NCI-H2107 treated with DMSO at 0.1 percent for 48 hours (cell line): ENCODE measurements around the gene RAB11B.
"Not testable (repeated sequence)": the region's sequence is repeated elsewhere in the genome, so short reads cannot be mapped to it uniquely, and the experiment has no call there.

Experiments used
- DNase-seq: peaks from one replicate; lab custom pipeline; 2025; ENCODE audit not compliant: unreplicated experiment; lab: John Stamatoyannopoulos, UW

RAB11B gene

DNA sequence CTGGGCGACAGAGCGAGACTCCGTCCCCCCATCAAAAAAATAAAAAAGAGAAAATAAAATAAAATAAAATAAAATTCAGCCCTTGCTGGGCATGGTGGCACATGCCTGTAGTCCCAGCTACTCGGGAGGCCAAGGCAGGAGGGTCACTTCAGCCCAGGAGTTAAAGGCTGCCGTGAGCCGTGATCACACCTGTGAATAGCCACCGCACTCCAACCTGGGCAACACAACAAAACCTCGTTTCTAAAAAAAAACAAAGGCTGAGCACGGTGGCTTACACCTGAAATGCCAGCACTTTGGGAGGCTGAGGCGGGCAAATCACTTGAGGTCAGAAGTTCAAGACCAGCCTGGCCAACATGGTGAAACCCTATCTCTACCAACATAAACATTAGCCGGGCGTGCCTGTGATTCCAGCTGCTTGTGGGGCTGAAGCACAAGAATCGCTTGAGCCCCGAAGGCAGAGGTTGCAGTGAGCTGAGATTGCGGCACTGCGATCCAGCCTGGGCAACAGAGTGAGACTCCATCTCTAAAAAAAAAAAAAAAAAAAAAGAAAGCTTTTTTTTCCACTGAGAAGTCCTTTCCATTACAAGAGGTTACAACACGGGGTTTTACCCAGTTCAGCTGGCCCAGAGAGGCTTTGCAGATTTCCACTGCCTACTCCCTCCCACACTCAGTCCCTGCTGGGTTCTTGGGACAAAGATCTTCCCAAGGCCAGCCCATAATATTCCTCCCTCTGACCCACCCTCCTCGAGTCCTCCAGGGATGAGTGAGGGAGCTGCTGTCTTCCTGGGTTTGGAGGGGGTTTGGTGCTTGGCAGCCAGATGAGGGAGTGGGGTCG lies 19.8 kb upstream of the RAB11B start:
- DNase-seq, result no peak

DNA sequence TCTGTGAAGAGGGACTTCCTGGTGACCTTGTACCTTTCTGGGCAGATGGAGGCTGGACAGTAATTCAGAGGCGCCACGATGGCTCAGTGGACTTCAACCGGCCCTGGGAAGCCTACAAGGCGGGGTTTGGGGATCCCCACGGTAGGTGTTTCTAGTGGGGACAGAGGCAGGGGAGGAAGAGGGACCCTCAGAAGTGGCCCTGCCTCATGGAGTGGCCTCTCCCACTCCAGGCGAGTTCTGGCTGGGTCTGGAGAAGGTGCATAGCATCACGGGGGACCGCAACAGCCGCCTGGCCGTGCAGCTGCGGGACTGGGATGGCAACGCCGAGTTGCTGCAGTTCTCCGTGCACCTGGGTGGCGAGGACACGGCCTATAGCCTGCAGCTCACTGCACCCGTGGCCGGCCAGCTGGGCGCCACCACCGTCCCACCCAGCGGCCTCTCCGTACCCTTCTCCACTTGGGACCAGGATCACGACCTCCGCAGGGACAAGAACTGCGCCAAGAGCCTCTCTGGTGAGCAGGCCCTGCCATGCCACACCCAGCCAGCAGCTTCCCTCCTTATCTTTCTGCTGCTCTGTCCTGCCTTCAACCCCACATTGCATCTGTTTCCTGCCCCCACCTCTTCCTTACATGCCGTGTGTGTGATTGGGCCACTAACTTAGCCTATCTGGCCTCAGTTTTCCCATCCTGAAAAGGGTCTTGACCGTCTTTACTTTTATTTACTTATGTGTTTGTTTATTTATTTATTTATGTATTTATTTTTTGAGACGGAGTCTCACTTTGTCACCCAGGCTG lies 19.0 kb upstream of the RAB11B start:
- no peak for DNase-seq

DNA sequence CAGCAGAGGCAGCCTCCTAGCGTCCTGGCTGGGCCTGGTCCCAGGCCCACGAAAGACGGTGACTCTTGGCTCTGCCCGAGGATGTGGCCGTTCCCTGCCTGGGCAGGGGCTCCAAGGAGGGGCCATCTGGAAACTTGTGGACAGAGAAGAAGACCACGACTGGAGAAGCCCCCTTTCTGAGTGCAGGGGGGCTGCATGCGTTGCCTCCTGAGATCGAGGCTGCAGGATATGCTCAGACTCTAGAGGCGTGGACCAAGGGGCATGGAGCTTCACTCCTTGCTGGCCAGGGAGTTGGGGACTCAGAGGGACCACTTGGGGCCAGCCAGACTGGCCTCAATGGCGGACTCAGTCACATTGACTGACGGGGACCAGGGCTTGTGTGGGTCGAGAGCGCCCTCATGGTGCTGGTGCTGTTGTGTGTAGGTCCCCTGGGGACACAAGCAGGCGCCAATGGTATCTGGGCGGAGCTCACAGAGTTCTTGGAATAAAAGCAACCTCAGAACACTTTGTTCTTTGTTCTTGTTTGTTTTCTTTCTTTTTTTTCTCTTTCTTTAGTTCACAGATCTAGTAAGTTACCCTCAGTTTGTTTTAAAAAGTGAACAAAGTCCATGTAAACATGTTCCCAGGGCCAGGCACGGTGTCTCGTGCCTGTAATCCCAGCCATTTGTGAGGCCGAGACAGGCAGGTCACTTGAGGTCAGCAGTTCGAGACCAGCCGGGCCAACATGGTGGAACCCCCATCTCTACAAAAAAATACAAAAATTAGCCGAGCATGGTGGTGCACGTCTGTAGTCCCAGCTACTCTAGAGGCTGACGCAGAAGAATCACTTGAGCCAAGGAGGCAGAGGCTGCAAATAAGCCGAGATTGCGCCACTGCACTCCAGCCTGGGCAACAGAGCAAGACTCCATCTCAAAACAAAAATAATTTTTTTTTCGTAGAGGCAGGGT lies 16.0 kb upstream of the RAB11B start:
- no peak for DNase-seq

DNA sequence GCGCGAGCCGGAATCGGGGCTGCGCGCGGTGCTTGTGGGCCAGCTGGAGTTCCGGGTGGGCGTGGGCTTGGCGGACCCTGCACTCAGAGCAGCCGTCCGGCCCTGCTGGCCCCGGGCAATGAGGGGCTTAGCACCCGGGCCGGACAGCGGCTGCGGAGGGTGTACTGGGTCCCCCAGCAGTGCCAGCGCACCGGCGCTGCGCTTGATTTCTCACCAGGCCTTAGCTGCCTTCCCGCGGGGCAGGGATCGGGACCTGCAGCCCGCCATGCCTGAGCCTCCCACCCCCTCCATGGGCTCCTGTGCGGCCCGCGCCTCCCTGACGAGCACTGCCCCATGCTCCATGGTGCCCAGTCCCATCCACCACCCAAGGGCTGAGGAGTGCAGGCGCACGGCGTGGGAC lies 14.4 kb upstream of the RAB11B start:
- DNase-seq, result not testable (repeated sequence)

GRCh38 chr19:8376373-8376974 lies 13.7 kb upstream of the RAB11B start:
- not testable (repeated sequence) for DNase-seq

DNA sequence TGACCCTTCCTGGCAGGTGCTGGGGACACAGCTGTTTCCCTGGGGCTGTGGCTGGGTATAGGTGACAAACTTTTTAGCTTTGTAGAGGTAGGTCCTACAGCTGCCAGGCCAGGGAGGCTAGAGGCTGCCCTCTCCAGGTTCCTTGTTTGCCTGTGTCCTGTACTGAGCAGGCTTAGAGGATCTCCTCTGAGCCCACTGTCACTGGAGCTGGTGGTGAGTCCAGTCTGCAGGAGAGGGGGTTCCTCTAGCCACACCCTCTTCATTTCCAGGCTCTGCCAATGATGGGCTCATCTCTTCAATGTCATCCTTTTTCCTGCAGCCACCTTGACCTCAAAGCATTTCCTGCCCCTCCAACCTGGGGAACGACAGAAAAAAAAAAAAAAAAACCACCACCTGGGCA lies 12.6 kb upstream of the RAB11B start:
- no peak for DNase-seq

DNA sequence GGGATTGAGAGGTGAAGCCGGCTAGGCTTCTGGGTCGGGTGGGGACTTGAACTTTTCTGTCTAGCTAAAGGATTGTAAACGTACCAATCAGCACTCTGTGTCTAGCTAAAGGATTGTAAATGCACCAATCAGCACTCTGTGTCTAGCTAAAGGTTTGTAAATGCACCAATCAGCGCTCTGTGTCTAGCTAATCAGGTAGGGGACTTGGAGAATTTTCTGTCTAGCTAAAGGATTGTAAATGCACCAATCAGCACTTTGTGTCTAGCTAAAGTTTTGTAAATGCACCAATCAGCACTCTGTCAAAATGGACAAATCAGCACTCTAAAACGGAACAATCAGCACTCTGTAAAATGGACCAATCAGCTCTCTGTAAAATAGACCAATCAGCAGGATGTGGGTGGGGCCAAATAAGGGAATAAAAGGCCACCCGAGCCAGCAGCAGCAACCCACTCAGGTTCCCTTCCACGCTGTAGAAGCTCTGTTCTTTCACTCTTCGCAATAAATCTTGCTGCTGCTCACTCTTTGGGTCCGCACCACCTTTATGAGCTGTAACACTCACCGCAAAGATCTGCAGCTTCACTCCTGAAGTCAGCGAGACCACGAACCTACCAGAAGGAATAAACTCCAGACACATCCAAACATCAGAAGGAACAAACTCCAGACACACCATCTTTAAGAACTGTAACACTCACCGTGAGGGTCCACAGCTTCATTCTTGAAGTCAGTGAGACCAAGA lies 10.8 kb upstream of the RAB11B start:
- DNase-seq, result not testable (repeated sequence)

DNA sequence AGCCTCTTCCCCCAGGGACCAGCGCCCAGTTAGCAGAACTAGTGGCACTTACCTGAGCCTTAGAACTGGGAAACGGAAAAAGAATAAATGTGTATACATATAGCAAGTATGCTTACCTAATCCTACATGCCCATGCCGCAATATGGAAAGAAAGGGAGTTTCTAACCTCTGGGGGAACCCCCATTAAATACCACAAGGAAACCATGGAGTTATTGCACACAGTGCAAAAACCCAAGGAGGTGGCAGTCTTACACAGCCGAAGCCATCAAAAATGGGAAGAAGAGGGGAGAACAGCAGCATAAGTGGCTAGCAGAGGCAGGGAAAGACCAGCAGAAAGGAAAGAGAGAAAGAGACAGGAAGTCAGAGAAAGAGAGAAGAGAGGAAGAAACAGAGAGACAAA lies 5.6 kb upstream of the RAB11B start:
- DNase-seq, result not testable (repeated sequence)

DNA sequence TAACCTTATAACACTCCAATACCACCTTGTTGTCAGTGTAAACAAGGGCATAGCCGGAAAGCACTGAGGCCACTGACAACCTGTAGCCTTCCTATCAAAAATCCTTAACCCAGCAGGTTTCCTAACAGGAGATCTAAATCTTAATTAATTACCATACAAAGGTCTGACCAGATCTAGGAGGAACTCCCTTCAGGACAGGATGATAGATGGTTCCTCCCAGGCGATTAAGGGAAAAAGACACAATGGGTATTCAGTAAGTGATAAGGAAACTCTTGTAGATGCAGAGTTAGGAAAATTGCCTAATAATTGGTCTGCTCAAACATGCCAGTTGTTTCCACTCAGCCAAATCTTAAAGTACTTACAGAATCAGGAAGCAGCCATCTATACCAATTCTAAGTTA lies 5.1 kb upstream of the RAB11B start:
- DNase-seq, result not testable (repeated sequence)

- DNase-seq, result not testable (repeated sequence)
These were observed 4.6 kb upstream of the RAB11B start for GRCh38 chr19:8385566-8385965.

DNA sequence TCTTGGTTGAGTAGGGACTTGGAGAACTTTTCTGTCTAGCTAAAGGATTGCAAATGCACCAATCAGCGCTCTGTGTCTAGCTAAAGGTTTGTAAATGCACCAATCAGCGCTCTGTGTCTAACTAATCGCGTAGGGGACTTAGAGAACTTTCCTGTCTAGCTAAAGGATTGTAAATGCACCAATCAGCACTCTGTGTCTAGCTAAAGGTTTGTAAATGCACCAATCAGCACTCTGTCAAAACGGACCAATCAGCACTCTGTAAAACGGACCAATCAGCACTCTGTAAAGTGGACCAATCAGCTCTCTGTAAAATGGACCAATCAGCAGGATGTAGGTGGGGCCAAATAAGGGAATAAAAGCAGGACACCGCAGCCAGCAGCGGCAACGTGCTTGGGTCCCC lies 3.7 kb upstream of the RAB11B start:
- not testable (repeated sequence) for DNase-seq

DNA sequence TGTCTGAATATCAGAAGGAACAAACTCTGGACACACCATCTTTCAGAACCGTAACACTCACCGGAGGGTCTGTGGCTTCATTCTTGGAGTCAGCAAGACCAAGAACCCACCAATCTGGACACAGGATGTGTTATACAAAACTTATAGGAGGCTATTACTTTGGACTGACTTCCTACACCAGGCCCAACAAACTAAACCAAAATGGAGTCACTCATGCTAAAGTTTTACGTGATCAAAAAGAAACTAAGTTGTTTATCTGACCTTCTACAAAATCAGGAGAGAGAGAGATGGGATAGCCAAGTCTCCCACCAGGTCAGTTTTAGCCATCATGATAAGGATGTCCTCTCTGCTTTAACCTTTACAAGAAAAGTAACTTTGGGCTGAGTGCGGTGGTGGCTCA lies 3.2 kb upstream of the RAB11B start:
- no peak for DNase-seq

DNA sequence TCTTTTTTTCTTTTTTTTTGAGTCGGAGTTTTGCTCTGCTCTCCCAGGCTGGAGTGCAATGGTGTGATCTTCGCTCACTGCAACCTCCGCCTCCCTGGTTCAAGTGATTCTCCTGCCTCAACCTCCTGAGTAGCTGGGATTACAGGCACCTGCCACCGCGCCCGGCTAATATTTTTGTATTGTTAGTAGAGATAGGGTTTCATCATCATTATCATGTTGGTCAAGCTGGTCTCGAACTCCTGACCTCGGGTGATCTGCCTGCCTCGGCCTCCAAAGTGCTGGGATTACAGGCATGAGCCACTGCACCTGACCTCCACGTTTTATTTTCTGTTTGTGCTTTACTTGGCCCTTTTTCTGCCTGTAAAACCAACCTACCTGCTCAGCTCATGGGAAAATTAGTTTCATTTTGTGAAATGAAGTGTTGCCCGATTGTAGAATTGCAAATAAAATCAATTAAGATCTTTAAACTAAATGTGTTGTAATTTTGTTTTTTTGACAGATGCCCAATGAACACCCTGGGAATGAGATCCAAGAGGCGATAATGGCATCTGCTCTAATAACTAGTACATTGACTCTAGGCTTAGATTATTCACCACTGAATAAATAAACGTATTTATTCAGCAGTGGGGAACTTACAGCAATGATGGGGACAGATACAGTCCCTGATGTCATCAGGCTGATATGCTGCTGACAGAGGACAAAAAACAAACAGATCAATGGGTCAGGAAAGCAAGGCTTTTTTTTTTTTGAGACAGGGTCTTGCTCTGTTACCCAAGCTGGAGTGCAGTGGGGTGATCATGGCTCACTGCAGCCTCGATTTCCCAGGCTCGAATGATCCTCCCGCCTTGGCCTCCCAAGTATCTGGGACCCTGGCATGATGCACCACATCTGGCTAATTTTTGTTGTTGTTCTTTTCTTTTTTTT lies 2.2 kb upstream of the RAB11B start:
- DNase-seq, result no peak

DNA sequence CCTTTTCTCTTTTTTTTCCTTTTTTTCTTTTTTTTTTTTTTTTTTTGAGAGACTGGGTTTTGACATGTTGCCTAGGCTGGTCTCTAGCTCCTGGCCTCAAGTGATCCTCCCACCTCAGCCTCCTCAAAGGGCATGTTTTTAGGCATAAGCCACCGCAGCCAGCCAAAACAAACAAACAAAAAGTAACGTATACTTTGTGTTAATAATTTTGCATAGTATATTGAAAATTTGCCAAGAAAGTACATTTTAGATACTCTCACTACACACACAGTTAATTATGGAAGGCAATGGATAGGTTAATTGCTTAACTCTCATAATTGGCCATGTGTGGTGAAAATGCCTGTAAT lies 1.6 kb upstream of the RAB11B start:
- no peak for DNase-seq

DNA sequence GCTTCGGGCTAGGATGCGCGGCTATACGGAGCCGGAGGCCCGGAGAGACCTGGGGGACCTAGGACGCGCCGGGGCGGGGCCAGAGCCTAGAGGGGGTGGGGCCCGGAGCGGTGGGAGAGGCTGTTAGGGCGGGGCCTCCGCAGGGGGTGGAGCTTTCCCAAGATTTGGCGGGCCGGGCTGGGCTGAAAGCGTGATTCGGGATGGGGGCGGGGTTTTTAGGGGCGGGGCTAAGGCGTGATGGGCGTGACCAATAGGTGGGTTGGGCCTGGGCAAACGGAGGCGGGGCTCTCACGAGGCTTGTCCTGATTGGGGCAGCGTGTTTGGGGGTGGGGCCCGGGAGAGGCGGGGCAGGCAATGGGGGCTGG lies 439 bp downstream of the RAB11B start:
- peak; percentile 61 for DNase-seq

DNA sequence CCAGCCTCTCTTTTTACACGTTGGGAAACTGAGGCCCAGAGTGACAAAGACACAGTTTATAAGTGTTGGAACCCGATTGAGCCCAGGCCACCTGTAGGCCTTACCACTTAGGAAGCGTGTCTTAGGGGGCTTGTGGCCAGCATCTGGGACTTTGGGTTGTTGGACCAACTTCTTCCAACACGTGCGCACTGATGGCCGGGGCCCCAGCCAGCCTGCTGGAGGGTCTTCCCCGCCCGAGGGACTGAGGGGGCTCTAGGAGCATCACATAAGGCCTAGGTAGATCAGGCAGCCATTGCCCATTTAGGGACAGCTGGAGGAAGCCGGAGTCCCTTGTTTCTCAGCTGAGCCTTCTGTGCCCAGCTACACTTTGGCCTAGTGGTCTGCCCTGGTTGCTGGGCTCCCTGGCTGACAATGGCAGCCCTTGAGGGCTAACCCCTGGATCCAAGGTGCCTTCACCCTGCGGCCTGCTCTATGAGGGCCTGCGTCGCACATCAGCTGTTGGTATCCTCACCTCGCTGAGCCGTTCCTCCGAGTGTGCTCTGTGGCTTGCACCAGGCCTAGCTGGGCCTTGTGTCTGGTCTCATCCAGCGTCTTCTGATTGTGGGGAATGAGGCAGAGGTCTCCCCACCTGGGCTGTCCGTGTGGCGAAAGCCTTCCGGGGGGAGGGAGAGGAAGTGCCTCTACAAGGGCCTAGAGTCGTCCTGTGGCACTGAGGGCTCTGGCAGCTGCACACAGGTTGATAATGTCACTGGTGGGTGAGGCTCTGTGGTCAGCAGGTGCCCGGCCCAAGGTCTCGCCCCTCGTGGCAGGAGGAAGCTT lies 1.2 kb downstream of the RAB11B start:
- no peak for DNase-seq

- DNase-seq, result no peak
These were observed 1.9 kb downstream of the RAB11B start for GRCh38 chr19:8392017-8392591.
